GM21528 (cell line): ENCODE measurements around the gene ARHGAP42.

Source experiments
- ATAC-seq: cut with Tn5 transposase; IDR thresholded peaks from one replicate; pipeline ENCODE4 v1.9.1; 2021; ENCODE audit warnings: mild to moderate bottlenecking, moderate library complexity; ENCODE audit not compliant: unreplicated experiment, low FRiP score

Gene ARHGAP42

GRCh38 chr11:100902454-100903141 lies 215.5 kb downstream of the ARHGAP42 start:
- no peak for ATAC-seq

- ATAC-seq: no peak
Measured at GRCh38 chr11:100903284-100903683, 216.2 kb downstream of the ARHGAP42 start.

- ATAC-seq: no peak
Measured at GRCh38 chr11:100905684-100906083, 218.6 kb downstream of the ARHGAP42 start.

GRCh38 chr11:100908746-100909145 lies 221.7 kb downstream of the ARHGAP42 start:
- peak; percentile 56 for ATAC-seq

- peak; percentile 89 for ATAC-seq
Measured at GRCh38 chr11:100910808-100911207, 223.7 kb downstream of the ARHGAP42 start.

DNA sequence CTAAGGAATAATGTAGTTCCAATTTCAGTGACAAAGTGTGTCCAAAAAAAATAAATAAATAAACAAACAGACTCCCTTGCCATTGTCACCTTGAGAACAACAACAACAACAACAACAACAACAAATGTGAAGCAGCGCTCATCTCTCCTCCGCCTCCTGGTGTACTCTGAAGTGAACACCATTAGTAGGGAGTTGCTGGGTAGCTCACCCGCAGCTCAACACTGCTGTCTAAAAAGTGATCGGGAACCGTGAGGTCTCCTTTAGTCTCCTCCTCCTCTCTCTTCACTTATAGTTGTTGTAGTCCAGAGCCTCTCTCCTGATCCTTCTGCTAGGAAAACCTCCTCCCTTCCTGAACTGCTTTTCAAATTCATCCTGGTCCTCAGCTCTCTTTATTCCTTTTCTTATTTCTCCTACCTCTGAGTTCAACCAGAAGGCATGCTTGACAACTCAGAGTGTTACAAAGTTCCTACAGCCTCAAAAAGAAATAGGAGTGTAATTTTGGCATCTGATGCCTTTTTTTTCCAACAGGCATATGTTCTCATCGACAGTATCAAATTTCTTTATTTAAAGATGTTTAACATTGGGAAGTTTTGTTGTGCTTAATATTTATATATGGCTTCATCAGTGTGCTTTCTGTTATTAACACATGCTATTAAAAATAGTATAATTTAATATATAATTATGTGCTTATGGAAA lies 227.5 kb downstream of the ARHGAP42 start:
- no peak for ATAC-seq

- no peak for ATAC-seq
Measured at GRCh38 chr11:100918551-100919500, 231.7 kb downstream of the ARHGAP42 start.

DNA sequence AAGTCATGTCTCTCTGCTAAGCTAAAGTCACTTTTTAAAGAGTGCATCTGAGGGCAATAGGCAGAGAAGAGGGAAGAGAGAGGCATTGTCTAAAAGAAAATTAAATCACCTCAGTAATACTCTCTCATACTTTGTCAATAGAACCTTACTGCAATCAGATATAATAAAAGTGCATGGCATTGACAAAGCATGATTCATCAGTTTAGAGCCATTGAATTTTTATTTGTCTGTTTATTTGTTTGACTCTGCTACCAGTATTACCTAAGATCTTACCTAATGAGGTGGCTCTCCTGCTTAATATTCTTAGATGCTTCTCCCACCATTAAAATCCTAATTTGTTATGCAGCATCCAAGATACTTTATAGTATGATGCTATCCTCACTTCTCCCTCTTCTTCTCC lies 233.5 kb downstream of the ARHGAP42 start:
- ATAC-seq: no peak

DNA sequence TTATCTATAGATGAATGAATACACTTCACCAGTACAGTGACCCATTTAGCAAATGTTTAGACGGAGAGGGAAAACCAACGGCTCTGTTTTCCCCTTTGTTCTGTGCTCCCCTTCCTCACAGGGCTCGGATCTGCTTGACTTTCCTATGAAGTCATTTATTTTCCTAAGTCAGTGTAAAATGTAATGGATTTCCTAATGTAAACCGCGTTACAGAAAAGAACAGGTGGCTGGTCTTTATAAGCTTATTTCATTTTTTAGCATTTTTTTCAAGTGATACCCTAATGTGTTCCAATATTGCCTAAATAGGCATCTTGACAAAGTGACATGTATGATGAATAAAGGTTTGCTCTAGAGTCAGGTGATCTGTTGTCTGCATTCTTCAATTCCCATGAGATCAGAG lies 235.0 kb downstream of the ARHGAP42 start:
- ATAC-seq: no peak

- no peak for ATAC-seq
Measured at GRCh38 chr11:100923555-100923954, 236.5 kb downstream of the ARHGAP42 start.

GRCh38 chr11:100925935-100926334 lies 238.8 kb downstream of the ARHGAP42 start:
- ATAC-seq: peak; percentile 85

DNA sequence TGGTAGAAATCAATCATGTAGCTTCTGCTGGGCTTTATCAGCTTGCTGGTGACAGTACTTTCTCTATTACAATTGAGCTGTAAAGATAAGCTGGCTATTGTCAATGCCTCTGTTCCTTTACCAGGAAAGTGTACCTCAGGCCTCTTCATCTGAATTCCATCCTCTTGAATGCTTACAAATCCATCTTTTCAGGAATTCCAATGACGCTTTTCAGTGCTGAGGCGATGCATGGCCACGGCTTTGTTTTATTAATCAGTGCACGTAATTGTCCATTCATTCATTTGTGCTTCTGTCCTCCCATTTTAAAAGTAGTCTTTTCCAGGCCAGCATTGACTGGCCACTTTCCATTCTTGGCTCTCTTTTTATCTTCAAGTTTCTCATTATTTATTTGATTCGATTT lies 240.5 kb downstream of the ARHGAP42 start:
- ATAC-seq: no peak

DNA sequence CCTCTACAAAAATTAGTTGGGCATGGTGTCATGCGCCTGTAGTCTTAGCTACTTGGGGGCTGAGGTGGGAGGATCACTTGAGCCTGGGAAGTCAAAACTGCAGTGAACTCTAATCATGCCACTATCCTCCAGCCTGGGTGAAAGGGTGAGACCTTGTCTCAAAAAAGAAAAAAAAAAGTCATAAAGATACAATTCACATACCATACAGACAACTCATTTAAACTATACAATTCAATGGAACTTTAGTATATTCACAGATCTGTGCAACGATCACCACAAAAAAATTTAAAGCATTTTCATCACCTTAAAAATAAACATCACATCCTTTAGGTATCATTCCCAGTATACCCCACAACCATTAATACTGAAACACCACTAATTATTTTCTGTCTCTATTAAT lies 241.3 kb downstream of the ARHGAP42 start:
- no peak for ATAC-seq

- ATAC-seq: peak; percentile 62
Measured at GRCh38 chr11:100929377-100929776, 242.3 kb downstream of the ARHGAP42 start.

DNA sequence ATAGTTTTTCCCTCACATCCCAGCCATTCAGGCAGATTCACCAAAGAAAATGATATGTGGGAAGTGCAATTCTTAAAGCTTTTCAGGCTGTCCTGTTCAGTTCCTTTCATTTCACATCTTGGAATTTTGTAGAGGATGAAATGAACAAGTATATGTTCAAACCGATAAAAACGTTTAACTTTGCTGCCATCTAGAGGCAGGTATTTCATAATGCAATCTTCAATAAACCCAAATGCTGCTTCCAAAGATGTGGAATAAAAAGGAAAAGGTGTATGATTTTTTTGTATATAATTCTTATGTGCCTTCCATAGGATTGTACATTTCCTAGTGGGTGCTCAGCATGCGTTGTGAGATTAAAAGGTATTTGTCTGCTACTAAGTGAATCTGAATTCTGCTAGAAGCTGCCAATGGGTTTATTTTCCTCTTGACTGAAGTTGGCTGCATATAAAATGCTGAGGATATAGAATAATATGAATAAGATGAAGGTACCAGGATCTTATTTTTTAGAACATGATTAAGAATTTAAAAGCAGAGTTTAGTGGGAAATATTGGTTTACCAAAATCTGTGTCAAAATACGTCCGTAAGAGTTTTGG lies 243.2 kb downstream of the ARHGAP42 start:
- ATAC-seq: no peak

DNA sequence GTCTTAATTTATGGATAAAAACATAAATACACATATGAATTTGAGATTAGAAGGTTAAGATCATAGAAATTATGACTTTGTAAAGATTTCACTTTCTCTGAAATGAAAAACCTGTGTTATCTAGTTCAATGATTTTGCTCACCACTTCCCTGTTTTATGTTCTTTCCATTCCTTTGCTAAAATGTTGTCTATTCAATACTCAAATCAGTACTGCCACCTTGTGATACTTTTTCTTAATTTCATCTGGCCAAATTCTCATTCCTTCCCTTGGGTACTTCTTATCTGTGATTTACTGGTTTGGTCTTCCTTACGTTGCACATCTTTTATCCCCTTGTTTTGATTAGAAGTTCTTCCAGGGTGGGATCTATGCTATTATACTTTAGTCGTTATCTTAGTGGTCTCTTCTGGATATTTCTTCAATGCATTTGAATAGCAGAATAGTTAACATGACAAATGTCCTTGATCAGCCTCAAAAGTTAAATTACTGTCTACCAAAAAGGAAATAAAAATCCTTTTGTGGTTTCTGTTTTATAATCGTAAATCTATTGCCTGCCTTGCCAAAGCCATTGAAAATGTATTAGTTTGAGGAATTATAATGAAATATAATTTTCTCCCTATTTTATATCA lies 245.5 kb downstream of the ARHGAP42 start:
- ATAC-seq: no peak

DNA sequence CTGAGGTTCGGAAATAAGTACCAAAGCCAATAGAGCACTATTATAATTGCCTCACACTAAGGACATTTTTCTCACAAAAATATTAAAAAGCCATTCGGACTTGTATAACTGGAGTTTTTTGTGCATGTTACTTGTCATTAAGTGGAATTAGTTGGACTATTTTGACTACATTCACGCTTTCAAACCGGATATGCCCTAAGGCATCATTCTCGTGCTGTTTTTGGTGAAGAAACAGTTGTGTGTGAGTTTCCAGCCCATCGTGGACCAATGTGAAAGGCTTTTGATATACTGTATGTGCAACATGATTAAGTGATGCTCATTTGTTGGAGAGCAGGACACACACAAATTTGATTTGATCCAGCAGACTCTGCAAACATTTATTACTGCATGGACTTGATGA lies 249.7 kb downstream of the ARHGAP42 start:
- ATAC-seq: no peak

GRCh38 chr11:100939571-100939970 lies 252.5 kb downstream of the ARHGAP42 start:
- ATAC-seq: no peak

DNA sequence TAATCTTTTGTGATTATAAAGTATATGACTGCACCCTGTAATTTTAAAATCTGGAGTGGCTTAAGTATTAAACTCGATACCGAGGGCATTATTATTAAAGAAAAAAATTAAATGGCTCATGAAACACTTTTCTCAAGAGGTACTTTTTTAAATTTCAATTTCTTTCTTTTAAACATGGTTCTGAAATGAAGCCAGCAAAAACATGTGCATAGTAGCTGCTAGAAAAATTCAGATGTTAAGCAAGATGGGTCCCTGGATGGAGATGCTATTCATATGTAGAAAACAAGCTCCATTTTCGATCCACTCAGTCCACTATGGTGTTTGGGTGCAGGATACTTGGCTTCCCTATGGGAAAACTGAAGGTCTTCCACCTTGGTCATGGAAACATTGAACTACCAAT lies 253.0 kb downstream of the ARHGAP42 start:
- no peak for ATAC-seq

DNA sequence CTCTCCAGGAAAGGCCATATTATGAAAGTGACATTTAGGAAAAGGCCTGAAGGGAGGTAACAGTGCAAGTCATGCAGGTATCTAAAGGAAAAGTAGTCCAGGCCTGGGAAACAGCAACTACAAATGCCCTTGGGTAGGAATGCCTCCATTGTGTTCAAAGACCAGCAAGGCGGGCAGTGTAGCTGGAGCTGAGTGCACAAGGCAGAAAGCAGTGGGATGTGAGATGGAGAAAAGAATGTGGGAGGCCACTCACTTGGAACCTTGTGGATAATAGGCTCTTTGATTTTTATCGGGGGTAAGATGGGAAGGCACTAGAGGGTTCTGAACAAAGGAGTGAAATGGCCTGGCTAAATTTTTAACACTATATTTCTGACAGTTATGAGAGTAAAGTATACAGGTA lies 253.9 kb downstream of the ARHGAP42 start:
- no peak for ATAC-seq
